ENCODE data around the gene TOP2A. TPM values are rescaled to one million over a fixed set of nuclear protein-coding genes. Genes with fewer than 3 reads are reported as not detected.

TOP2A gene
- 217 to 300 TPM (median 229 TPM) in 5 replicates for total RNA-seq (2022; extraction: Qiagen RNA extraction; ENCODE audit: low read depth)

DNA sequence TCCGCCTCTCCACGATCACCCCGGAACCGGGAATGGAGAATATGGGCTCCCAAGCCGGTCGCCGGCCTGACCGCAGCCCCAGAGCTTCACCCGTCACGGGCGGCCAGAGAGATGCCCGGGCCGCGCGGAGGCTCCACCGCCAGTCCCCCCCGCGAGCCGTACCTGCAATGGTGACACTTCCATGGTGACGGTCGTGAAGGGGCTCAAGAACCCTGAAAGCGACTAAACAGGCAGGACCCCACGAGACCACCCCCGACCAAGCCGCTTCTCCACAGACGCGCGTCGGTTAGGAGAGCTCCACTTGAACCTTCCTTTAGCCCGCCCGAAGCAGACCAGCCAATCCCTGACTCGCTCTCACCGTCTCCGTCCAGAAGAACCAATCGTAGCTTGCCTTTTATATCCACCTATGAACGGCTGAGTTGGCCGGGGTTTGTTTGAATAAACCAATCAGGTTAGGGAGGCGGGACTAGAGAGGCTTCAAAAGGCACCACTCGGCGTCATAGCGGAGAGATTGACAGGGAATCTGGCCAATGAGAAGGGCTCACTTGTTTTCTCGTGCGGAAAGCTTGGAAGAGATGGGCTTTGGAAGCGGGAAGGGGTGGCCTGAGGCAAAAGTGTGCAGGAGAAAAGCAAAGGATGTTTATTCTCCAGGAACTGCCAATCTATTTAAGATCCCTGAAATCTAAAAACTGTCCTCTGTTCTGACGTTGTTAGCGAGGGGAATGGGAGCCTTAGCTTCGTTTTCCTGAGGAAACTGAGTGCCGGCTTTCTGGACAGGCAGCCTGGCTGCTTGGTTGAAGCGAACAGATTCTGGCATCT lies at the start of gene TOP2A:
TSS of gene TOP2A (minus strand) at position 288 of the 819 bp plus-strand sequence. CDS start at position 183, 105 bp downstream.

DNA sequence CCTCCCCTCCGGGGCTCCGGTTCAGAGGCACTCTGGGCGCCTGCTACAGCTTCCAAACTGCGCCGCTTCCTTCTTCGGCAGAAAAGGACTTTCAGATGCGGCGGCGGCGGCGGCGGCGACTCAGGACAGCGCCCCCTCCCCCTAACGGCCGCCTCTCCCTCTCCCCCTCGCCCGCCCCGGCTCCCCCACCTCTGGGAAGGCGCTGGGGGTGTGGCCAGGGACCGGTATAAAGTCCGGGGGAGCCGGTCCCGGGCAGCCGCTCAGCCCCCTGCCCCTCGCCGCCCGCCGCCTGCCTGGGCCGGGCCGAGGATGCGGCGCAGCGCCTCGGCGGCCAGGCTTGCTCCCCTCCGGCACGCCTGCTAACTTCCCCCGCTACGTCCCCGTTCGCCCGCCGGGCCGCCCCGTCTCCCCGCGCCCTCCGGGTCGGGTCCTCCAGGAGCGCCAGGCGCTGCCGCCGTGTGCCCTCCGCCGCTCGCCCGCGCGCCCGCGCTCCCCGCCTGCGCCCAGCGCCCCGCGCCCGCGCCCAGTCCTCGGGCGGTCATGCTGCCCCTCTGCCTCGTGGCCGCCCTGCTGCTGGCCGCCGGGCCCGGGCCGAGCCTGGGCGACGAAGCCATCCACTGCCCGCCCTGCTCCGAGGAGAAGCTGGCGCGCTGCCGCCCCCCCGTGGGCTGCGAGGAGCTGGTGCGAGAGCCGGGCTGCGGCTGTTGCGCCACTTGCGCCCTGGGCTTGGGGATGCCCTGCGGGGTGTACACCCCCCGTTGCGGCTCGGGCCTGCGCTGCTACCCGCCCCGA lies 25.7 kb upstream of the TOP2A start, which contains the start of gene IGFBP4:
TSS of gene IGFBP4 (plus strand) at position 255 of the 792 bp plus-strand sequence. CDS start at position 541, 286 bp downstream.

DNA sequence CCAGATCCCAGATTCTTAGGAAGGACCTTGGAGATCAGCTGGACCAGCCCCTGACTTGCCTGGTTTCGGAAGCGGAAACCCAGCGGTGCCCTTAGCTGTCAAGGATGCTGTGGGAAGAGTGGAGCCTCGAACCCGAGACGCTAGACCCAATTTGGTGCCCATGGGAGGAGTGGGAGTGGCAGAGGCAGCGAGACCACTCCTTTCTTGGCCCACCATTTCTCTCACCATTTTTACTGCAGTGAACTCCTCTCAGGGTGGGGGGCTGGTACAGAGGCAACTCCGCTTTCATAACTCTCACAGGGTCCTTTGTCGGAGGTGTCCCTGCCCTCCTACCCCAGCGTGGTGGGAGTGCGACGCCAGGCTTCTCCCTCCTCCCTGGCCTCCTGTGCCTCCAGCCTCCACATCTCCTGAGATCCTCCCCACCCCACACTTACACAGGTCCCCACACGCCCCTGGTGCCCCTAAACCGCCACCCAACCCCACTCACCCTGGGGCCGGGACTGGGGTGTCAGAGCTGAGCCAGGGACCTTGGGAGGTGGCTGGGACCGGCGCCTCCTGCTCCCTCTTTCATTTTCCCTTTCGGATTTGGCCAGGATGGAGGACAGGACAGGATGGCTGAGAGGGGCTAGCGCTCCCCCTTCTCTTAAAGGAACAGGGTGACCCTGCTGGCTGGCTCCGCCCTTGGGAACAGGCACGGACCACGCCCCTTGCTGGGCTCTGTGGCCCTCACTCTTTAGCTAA lies 53.4 kb downstream of the TOP2A start, which contains the start of gene GJD3:
TSS of gene GJD3 (minus strand) at position 617 of the 741 bp plus-strand sequence. CDS start 922 bp downstream, outside the sequence.

Other genes with a start within 250 kb of the TOP2A start
- gene RAPGEFL1, start 240.4 kb downstream of the TOP2A start, total RNA-seq (2022; extraction: Qiagen RNA extraction; ENCODE audit: low read depth): 2.3 to 3.3 TPM (median 2.6 TPM) in 5 replicates
- 18.6 to 24.3 TPM (median 20.0 TPM) in 5 replicates for gene WIPF2, start 198.6 kb downstream of the TOP2A start, total RNA-seq (2022; extraction: Qiagen RNA extraction; ENCODE audit: low read depth)
- gene CDC6, start 130.0 kb downstream of the TOP2A start, total RNA-seq (2022; extraction: Qiagen RNA extraction; ENCODE audit: low read depth): 55.8 to 65.8 TPM (median 60.4 TPM) in 5 replicates
- gene RARA, start 108.7 kb downstream of the TOP2A start, total RNA-seq (2022; extraction: Qiagen RNA extraction; ENCODE audit: low read depth): 30.2 to 44.4 TPM (median 34.9 TPM) in 5 replicates
- gene GJD3, start 53.2 kb downstream of the TOP2A start, total RNA-seq (2022; extraction: Qiagen RNA extraction; ENCODE audit: low read depth): 0.71 to 1.3 TPM (median 1.2 TPM) in 5 replicates
- 1,911 to 2,563 TPM (median 2,393 TPM) in 5 replicates for gene IGFBP4, start 25.6 kb upstream of the TOP2A start, total RNA-seq (2022; extraction: Qiagen RNA extraction; ENCODE audit: low read depth)
- gene TNS4, start 83.7 kb upstream of the TOP2A start, total RNA-seq (2022; extraction: Qiagen RNA extraction; ENCODE audit: low read depth): 67.2 to 109 TPM (median 86.7 TPM) in 5 replicates
- gene CCR7, start 147.6 kb upstream of the TOP2A start, total RNA-seq (2022; extraction: Qiagen RNA extraction; ENCODE audit: low read depth): 0.80 to 1.2 TPM (median 1.1 TPM) in 5 replicates
- gene SMARCE1, start 229.9 kb upstream of the TOP2A start, total RNA-seq (2022; extraction: Qiagen RNA extraction; ENCODE audit: low read depth): 109 to 118 TPM (median 115 TPM) in 5 replicates
- 0.38 to 0.66 TPM (median 0.58 TPM) in 5 replicates for gene KRT222, start 247.3 kb upstream of the TOP2A start, total RNA-seq (2022; extraction: Qiagen RNA extraction; ENCODE audit: low read depth)